ENCODE data around the gene PLOD3.

DNA sequence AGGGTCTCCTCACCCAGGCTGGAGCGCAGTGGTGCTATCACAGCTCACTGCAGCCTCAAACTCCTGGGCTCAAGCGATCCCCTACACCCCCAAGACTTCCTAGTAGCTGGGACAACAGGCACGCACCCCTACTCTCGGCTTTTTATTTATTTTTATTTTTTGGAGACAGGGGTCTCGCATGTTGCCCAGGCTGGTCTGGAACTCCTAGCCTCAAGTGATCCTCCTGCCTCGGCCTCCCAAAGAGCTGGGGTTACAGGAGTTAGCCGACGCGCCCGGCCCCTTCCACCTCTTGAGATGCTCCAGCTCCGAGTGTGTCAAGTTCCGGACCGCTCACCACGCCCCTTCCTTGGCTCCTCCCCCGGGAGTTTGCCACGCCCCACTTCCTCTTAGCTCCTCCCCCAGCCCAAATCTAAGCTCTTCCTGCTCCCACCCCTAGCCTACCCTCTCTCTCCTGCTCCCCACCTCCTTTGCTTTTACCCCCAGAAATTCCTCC is 43.6 kb downstream of the PLOD3 start:
- TF ChIP-seq ISL1 (CRISPR knock-in tag; IDR thresholded peaks at IDR 0.05) (no peak), TOX (CRISPR knock-in tag; IDR thresholded peaks at IDR 0.05; ENCODE audit: borderline replicate concordance) (no peak), ZFP30 (CRISPR knock-in tag; IDR thresholded peaks at IDR 0.05) (no peak), SNAI2 (CRISPR knock-in tag; IDR thresholded peaks at IDR 0.05) (no peak), ARNTL (CRISPR knock-in tag; IDR thresholded peaks at IDR 0.05; ENCODE audit: borderline replicate concordance, low read depth) (no peak), ZNF565 (CRISPR knock-in tag; conservative IDR thresholded peaks at IDR 0.05; ENCODE audit: low read depth) (no peak), ESRRG (CRISPR knock-in tag; IDR thresholded peaks at IDR 0.05) (no peak), ZFP3 (CRISPR knock-in tag; IDR thresholded peaks at IDR 0.05) (no peak), CSDC2 (CRISPR knock-in tag; IDR thresholded peaks at IDR 0.05) (no peak)
- TF ChIP-seq, protein P1, sequence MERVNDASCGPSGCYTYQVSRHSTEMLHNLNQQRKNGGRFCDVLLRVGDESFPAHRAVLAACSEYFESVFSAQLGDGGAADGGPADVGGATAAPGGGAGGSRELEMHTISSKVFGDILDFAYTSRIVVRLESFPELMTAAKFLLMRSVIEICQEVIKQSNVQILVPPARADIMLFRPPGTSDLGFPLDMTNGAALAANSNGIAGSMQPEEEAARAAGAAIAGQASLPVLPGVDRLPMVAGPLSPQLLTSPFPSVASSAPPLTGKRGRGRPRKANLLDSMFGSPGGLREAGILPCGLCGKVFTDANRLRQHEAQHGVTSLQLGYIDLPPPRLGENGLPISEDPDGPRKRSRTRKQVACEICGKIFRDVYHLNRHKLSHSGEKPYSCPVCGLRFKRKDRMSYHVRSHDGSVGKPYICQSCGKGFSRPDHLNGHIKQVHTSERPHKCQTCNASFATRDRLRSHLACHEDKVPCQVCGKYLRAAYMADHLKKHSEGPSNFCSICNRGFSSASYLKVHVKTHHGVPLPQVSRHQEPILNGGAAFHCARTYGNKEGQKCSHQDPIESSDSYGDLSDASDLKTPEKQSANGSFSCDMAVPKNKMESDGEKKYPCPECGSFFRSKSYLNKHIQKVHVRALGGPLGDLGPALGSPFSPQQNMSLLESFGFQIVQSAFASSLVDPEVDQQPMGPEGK (CRISPR knock-in tag; IDR thresholded peaks at IDR 0.05; ENCODE audit: borderline replicate concordance) = no peak
- TF ChIP-seq, protein P2, sequence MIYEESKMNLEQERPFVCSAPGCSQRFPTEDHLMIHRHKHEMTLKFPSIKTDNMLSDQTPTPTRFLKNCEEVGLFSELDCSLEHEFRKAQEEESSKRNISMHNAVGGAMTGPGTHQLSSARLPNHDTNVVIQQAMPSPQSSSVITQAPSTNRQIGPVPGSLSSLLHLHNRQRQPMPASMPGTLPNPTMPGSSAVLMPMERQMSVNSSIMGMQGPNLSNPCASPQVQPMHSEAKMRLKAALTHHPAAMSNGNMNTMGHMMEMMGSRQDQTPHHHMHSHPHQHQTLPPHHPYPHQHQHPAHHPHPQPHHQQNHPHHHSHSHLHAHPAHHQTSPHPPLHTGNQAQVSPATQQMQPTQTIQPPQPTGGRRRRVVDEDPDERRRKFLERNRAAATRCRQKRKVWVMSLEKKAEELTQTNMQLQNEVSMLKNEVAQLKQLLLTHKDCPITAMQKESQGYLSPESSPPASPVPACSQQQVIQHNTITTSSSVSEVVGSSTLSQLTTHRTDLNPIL (CRISPR knock-in tag; IDR thresholded peaks at IDR 0.05; ENCODE audit: low read depth) = no peak
